Dedifferentiated amniotic fluid mesenchymal stem cell (primary cell): ENCODE measurements around the gene PHOX2A.
"Not testable (repeated sequence)": the region's sequence is repeated elsewhere in the genome, so short reads cannot be mapped to it uniquely, and the experiment has no call there.

Source experiments
- DNase-seq: peaks from one replicate; pipeline ENCODE4 v3.0.0-alpha.2; 2016; ENCODE audit errors: extremely low spot score

PHOX2A gene

GRCh38 chr11:72222106-72222891 is 21.7 kb downstream of the PHOX2A start:
- no peak for DNase-seq

- DNase-seq, result no peak
These were observed 22.4 kb downstream of the PHOX2A start for GRCh38 chr11:72221386-72222075.

- no peak for DNase-seq
These were observed 23.1 kb downstream of the PHOX2A start for GRCh38 chr11:72220696-72221363.

- no peak for DNase-seq
These were observed 25.7 kb downstream of the PHOX2A start for GRCh38 chr11:72218251-72218745.

- no peak for DNase-seq
These were observed 26.1 kb downstream of the PHOX2A start for GRCh38 chr11:72217841-72218240.

- DNase-seq, result no peak
These were observed 27.3 kb downstream of the PHOX2A start, which contains the start of gene FOLR2 for GRCh38 chr11:72216638-72217037. Gene FOLR2, plus strand, starts transcription at chr11:72216794. Its CDS starts 1,791 bp downstream, at chr11:72218585.

- no peak for DNase-seq
These were observed 34.9 kb downstream of the PHOX2A start for GRCh38 chr11:72209101-72209500.

- DNase-seq, result no peak
These were observed 35.7 kb downstream of the PHOX2A start for GRCh38 chr11:72208281-72208680.

- DNase-seq, result not testable (repeated sequence)
These were observed 37.2 kb downstream of the PHOX2A start for GRCh38 chr11:72206794-72207193.

- no peak for DNase-seq
These were observed 39.1 kb downstream of the PHOX2A start for GRCh38 chr11:72204886-72205285.

GRCh38 chr11:72203163-72203562 is 40.8 kb downstream of the PHOX2A start:
- no peak for DNase-seq

- no peak for DNase-seq
These were observed 41.4 kb downstream of the PHOX2A start for GRCh38 chr11:72202571-72202970.

- not testable (repeated sequence) for DNase-seq
These were observed 42.5 kb downstream of the PHOX2A start for GRCh38 chr11:72201445-72201844.

- no peak for DNase-seq
These were observed 48.3 kb downstream of the PHOX2A start for GRCh38 chr11:72195518-72196270.

GRCh38 chr11:72191961-72192381 is 52.0 kb downstream of the PHOX2A start, which contains the start of gene FOLR1:
Gene FOLR1, plus strand, starts transcription at chr11:72192140. Its CDS starts 34 bp downstream, at chr11:72192174.
- no peak for DNase-seq

- no peak for DNase-seq
These were observed 53.3 kb downstream of the PHOX2A start for GRCh38 chr11:72190631-72191071.

- DNase-seq, result no peak
These were observed 54.3 kb downstream of the PHOX2A start for GRCh38 chr11:72189455-72190250.
